ENCODE data around the gene RHNO1.

GRCh38 chr12:2858944-2859421 is 18.0 kb upstream of the RHNO1 start:
- no peak for TF ChIP-seq CTCF (IDR thresholded peaks at IDR 0.05)
- TF ChIP-seq POLR2AphosphoS5 (IDR thresholded peaks at IDR 0.05) = no peak
- no peak for TF ChIP-seq EP300 (IDR thresholded peaks at IDR 0.05)
- no peak for TF ChIP-seq POLR2A (IDR thresholded peaks at IDR 0.05)

Measured in suprapubic skin (tissue), 4 donors.